ENCODE data around the gene ZSWIM8. TPM values are rescaled to one million over a fixed set of nuclear protein-coding genes. Genes with fewer than 3 reads are reported as not detected.

ZSWIM8 gene
- total and polyA plus RNA-seq, 5 donors, result 53.3 to 67.3 (median 62.6) TPM

GRCh38 chr10:73797324-73798025 is 12.1 kb downstream of the ZSWIM8 start:
- no peak overlapping the region for H3K4me3 ChIP-seq (ENCODE audit: low read length)
- no peak overlapping the region for H3K27ac ChIP-seq (ENCODE audit: low read length)
- DNase-seq, result no peak
- intact Hi-C loops (cut with DNase I), result no loop called here
- WGBS, result 90% methylated on average over 19 of the region's 19 CpGs
- H3K27me3 ChIP-seq (ENCODE audit: control insufficient read depth, insufficient read depth), result no peaks in the 10 kb centered on the region
- no peak for ATAC-seq
- no peaks in the 10 kb centered on the region for H3K9me3 ChIP-seq (ENCODE audit: control insufficient read depth, low read length)
- H3K4me1 ChIP-seq (ENCODE audit: control insufficient read depth, insufficient read depth, low read length), result no peaks in the 10 kb centered on the region

DNA sequence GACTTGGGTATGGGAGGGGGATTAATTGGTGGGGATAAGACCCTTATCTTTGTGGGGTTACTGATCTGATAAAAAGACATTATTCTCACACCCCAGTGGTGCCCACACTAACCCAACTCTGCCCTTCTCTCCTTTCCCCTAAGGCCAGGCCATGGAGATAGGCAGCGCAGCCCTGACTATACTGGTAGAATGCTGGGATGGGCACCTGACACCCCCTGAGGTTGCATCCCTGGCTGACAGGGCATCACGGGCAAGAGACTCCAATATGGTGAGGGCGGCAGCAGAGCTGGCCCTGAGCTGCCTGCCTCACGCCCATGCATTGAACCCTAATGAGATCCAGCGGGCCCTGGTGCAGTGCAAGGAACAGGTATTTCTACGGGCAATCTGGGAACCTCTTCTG is 12.7 kb downstream of the ZSWIM8 start:
- no peak overlapping the region for H3K4me3 ChIP-seq (ENCODE audit: low read length)
- no peaks in the 10 kb centered on the region for H3K4me1 ChIP-seq (ENCODE audit: control insufficient read depth, insufficient read depth, low read length)
- no peaks in the 10 kb centered on the region for H3K9me3 ChIP-seq (ENCODE audit: control insufficient read depth, low read length)
- no peaks in the 10 kb centered on the region for H3K27me3 ChIP-seq (ENCODE audit: control insufficient read depth, insufficient read depth)
- 91% methylated on average over 6 of the region's 6 CpGs for WGBS
- intact Hi-C loops (cut with DNase I), result no loop called here
- ATAC-seq (no peak), DNase-seq (no peak)
- no peak overlapping the region for H3K27ac ChIP-seq (ENCODE audit: low read length)

GRCh38 chr10:73798927-73799560 is 13.6 kb downstream of the ZSWIM8 start:
- 81% methylated on average over 10 of the region's 10 CpGs for WGBS
- intact Hi-C loops (cut with DNase I), result no loop called here
- H3K27me3 ChIP-seq (ENCODE audit: control insufficient read depth, insufficient read depth), result no peaks in the 10 kb centered on the region
- peak; percentile 15 for ATAC-seq
- H3K4me3 ChIP-seq (ENCODE audit: low read length), result no peak overlapping the region
- no peak overlapping the region for H3K27ac ChIP-seq (ENCODE audit: low read length)
- H3K4me1 ChIP-seq (ENCODE audit: control insufficient read depth, insufficient read depth, low read length), result no peaks in the 10 kb centered on the region
- DNase-seq, result no peak
- no peaks in the 10 kb centered on the region for H3K9me3 ChIP-seq (ENCODE audit: control insufficient read depth, low read length)

DNA sequence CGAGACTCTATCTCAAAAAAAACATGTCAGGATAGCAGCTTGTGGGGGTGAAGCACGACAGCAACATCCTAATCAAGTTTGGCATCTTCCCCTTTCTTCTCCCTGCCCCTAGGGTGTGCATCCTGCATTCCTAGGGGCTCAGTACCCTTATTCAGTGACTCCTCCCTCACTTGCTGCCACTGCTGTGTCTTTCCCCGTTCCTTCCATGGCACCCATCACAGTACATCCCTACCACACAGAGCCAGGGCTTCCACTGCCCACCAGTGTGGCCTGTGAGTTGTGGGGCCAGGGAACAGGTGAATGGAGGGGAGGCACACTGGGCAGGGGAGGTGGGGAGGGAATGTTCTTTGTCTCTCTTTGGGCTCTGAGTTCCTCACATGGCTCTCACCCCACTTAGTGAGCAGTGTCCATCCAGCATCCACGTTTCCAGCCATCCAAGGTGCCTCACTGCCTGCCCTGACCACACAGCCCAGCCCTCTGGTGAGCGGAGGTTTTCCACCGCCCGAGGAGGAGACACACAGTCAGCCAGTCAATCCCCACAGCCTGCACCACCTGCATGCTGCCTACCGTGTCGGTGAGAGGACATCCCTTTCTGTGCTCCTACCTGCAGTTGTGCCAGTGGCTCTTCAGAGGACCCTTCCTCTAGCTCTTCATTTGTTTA is 14.6 kb downstream of the ZSWIM8 start:
- WGBS, result 69% methylated on average over 9 of the region's 9 CpGs
- no peaks in the 10 kb centered on the region for H3K4me1 ChIP-seq (ENCODE audit: control insufficient read depth, insufficient read depth, low read length)
- H3K27ac ChIP-seq (ENCODE audit: low read length), result no peak overlapping the region
- no peaks in the 10 kb centered on the region for H3K9me3 ChIP-seq (ENCODE audit: control insufficient read depth, low read length)
- no peaks in the 10 kb centered on the region for H3K27me3 ChIP-seq (ENCODE audit: control insufficient read depth, insufficient read depth)
- DNase-seq, result no peak
- intact Hi-C loops (cut with DNase I), result no loop called here
- ATAC-seq, result peak; percentile 8
- H3K4me3 ChIP-seq (ENCODE audit: low read length), result no peak overlapping the region

- Histone ChIP-seq H3K4me1 (ENCODE audit: control insufficient read depth, insufficient read depth, low read length) (no peaks in the 10 kb centered on the region), H3K9me3 (ENCODE audit: control insufficient read depth, low read length) (no peaks in the 10 kb centered on the region), H3K4me3 (ENCODE audit: low read length) (no peak overlapping the region), H3K27ac (ENCODE audit: low read length) (no peak overlapping the region), H3K27me3 (ENCODE audit: control insufficient read depth, insufficient read depth) (no peaks in the 10 kb centered on the region)
- ATAC-seq, result peak; percentile 4 to 5
- DNase-seq, result no peak
- 78% methylated on average over 20 of the region's 20 CpGs for WGBS
- intact Hi-C loops (cut with DNase I), result no loop called here
Observed at GRCh38 chr10:73800560-73801252, 15.3 kb downstream of the ZSWIM8 start.

- intact Hi-C loops (cut with DNase I), result no loop called here
- Histone ChIP-seq H3K27ac (ENCODE audit: low read length) (no peak overlapping the region), H3K4me3 (ENCODE audit: low read length) (no peak overlapping the region), H3K27me3 (ENCODE audit: control insufficient read depth, insufficient read depth) (no peaks in the 10 kb centered on the region), H3K9me3 (ENCODE audit: control insufficient read depth, low read length) (no peaks in the 10 kb centered on the region), H3K4me1 (ENCODE audit: control insufficient read depth, insufficient read depth, low read length) (no peaks in the 10 kb centered on the region)
- 92% methylated on average over 13 of the region's 13 CpGs for WGBS
- DNase-seq (no peak), ATAC-seq (no peak)
Observed at GRCh38 chr10:73801253-73801590, 15.8 kb downstream of the ZSWIM8 start.

DNA sequence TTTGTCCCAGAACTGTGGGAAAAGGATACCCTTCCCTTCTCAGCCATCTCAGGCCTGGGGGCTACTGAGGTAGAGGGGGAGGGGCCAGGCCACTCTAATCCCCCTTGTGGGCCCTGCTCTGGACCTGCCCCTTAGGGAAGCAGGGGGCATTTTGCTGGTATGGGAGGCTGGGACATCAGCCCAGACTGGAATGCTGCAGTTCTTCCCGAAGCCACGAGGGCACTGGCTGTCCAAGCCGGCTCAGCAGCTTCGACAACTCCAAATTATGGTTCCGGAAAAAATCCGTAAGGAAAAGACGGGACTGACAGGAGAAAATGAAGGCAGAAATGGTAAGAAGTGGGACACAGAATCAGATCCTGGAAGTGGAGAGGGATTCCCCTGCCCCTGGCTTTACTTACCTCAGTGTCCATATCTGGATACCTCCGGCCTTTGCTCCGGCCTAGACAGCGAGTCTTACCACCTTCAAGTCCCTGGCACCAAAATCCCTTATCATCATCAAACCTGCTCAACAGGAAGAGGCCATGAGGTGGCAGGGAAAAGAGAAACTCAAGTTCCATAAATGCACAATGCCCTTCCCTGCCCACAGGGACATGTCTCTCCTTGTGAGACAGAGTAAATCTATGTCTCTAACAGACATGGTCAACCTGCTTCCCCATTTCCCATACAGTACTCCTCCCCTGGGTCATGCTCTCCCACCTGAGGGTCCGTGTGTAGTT is 17.0 kb downstream of the ZSWIM8 start:
- no peak for ATAC-seq
- peaks cover 4% of the 10 kb centered on the region for H3K4me1 ChIP-seq (ENCODE audit: control insufficient read depth, insufficient read depth, low read length)
- H3K27me3 ChIP-seq (ENCODE audit: control insufficient read depth, insufficient read depth), result no peaks in the 10 kb centered on the region
- intact Hi-C loops (cut with DNase I), result no loop called here
- no peaks in the 10 kb centered on the region for H3K9me3 ChIP-seq (ENCODE audit: control insufficient read depth, low read length)
- H3K4me3 ChIP-seq (ENCODE audit: low read length), result no peak overlapping the region
- no peak overlapping the region for H3K27ac ChIP-seq (ENCODE audit: low read length)
- DNase-seq, result no peak
- WGBS, result 78% methylated on average over 11 of the region's 11 CpGs

DNA sequence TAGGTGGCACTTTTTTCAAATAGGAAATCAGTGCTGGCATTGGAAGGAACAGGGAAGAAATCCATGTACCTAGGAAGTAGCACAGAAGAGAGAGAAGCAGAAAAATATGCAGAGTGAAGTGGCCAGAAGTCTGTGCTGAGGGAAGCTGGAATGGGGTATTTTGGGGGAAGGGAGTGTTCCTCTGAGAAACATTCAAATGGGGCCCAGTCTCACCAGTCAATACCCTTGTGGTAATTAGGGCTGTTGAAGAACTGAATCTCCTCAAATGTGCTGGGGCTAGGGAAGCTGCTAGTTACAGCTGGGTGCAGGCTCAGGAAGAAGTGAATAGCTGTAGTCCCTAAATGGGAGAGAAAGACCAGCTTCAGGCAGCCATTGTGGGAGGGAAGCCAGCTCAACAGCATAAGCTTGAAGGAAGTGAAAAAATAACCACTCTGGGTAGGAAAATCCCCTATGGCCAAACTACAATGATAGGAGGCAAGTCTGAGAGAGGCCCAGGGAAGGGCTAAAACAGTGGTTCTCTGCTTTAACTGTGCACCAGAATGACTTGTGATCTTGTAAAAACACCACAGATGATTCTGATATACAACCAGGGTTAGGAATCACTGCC is 18.4 kb downstream of the ZSWIM8 start:
- ATAC-seq (no peak), DNase-seq (peak in 1 of 3 donors; percentile 28)
- Histone ChIP-seq H3K9me3 (ENCODE audit: control insufficient read depth, low read length) (no peaks in the 10 kb centered on the region), H3K27me3 (ENCODE audit: control insufficient read depth, insufficient read depth) (no peaks in the 10 kb centered on the region), H3K27ac (ENCODE audit: low read length) (no peak overlapping the region), H3K4me1 (ENCODE audit: control insufficient read depth, insufficient read depth, low read length) (peaks cover 4% of the 10 kb centered on the region), H3K4me3 (ENCODE audit: low read length) (no peak overlapping the region)
- intact Hi-C loops (cut with DNase I), result no loop called here

GRCh38 chr10:73806176-73806950 is 21.0 kb downstream of the ZSWIM8 start:
- ATAC-seq, result no peak
- Histone ChIP-seq H3K27me3 (ENCODE audit: control insufficient read depth, insufficient read depth) (no peaks in the 10 kb centered on the region), H3K4me3 (ENCODE audit: low read length) (no peak overlapping the region), H3K27ac (ENCODE audit: low read length) (no peak overlapping the region), H3K9me3 (ENCODE audit: control insufficient read depth, low read length) (no peaks in the 10 kb centered on the region), H3K4me1 (ENCODE audit: control insufficient read depth, insufficient read depth, low read length) (peaks cover 4% of the 10 kb centered on the region)
- DNase-seq, result no peak
- 91% methylated on average over 14 of the region's 14 CpGs for WGBS
- intact Hi-C loops (cut with DNase I), result no loop called here

- WGBS, result 97% methylated on average over 14 of the region's 14 CpGs
- H3K4me1 ChIP-seq (ENCODE audit: control insufficient read depth, insufficient read depth, low read length), result peaks cover 4% of the 10 kb centered on the region
- intact Hi-C loops (cut with DNase I), result no loop called here
- no peak for DNase-seq
- no peaks in the 10 kb centered on the region for H3K27me3 ChIP-seq (ENCODE audit: control insufficient read depth, insufficient read depth)
- H3K27ac ChIP-seq (ENCODE audit: low read length), result no peak overlapping the region
- ATAC-seq, result no peak
- H3K4me3 ChIP-seq (ENCODE audit: low read length), result no peak overlapping the region
- no peaks in the 10 kb centered on the region for H3K9me3 ChIP-seq (ENCODE audit: control insufficient read depth, low read length)
Observed at GRCh38 chr10:73807471-73807870, 22.1 kb downstream of the ZSWIM8 start.
